NCI-H128 (cell line): ENCODE results near the gene FGD5.
A peak's percentile ranks its signal among the peaks of the same experiment; 100 is the strongest.
"Not testable (repeated sequence)": the region's sequence is repeated elsewhere in the genome, so short reads cannot be mapped to it uniquely, and the experiment has no call there.

Source experiments
- DNase-seq: peaks from one replicate; lab custom pipeline; 2025; ENCODE audit not compliant: unreplicated experiment; lab: John Stamatoyannopoulos, UW

The FGD5 gene

DNA sequence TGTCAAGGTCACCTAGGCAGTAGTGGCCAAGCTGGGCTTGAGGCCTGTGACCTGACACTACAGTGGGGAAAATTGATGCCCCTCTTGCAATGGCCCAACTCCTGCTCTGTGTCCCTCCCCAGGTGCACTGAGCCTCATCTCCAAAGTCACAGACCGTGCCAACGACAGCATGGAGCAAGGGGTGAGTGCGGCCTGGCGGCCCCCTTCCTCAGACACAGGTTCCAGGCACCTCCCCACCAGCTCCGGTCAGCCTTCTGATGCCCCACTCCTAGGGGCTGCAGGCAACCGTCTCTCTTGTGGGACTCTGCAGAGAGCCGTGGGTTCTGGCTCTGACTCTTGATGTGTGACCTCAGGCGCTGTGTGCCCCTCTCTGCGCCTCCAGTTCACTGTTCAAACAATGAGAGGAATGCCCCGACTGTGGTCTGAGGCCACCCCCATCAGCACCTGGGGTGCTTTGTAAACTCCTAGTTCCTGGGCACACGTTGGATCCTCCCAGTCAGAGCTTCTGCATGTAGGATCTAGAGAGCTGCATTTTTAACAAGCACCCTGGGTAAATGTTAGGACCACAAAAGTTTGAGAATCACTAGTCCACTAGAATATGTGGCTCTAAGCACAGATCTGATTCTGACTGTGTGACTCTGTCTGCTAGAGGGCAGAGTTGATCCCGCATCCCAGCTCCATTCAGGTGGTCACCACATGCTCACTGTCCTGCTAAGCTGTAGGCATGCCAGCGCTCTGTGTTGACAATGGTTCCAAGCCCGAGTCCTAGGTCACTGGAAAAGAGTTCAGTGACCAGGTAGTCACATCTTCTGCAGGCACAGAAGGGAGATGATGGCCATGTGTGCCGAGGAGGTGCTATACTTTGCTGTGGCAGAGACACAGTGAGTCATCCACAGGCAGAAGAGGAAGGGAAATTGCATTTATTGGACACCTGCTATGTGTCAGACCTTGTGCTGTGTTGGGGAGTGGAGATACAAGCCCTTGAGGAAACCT, 82.4 kb downstream of the FGD5 start:
- DNase-seq: no peak

DNA sequence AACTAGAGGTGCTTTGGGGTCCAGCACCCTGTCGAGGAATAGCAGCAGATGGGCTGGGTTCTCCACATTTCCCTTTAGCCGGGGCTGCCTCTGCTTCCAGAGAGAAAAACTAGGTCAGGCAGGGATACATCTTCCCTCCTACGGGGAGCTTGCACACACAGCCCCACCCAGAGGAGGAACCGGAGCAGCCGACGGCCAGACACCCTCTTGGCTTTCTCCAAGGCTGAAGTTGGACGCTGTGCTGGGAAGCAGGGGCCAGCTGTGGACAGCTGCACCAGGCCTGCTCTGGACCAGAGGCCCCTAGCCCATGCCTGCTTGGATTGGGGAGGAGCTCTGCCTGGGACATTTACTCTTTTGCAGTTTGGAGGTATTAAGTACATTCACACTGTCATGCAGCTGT, 84.0 kb downstream of the FGD5 start:
- no peak for DNase-seq

DNA sequence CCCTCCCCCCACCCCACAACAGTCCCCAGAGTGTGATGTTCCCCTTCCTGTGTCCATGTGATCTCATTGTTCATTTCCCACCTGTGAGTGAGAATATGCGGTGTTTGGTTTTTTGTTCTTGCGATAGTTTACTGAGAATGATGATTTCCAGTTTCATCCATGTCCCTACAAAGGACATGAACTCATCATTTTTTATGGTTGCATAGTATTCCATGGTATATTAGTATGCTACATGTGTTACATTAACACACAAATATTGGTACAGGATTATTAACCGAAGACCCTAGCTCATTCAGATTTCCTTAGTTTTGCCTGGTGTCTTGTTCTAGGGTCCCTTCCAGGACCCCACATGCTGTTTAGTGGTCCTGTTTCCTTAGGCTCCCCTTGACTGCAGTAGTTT, 84.7 kb downstream of the FGD5 start:
- not testable (repeated sequence) for DNase-seq

DNA sequence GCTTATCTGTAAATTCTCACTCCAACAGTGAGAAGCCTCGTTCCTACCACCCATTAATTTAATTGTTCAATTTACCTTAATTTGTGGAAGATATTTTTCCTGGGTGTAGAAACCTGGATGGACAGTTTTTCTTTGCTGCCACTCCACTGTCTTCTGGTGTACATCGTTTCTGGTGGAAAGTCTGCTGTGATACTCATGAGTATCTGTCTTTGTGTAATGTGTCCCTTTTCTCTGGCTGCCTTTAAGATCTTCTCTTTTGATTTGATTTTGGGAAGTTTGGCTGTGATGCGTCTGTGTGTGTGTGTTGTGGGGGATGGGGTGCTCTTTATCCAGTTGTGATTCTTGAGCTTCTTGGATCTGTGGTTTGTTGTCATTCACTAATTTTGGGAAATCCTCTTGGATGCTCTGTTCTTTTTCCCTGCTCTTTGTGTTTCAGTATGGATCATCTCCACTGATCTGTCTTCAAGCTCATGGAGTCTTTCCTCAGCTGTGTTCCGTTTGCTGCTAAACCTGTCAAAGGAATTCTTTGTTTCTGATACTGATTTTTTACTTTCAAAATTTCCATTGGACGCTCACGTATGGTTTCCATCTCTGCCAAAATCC, 86.4 kb downstream of the FGD5 start:
- DNase-seq: no peak

DNA sequence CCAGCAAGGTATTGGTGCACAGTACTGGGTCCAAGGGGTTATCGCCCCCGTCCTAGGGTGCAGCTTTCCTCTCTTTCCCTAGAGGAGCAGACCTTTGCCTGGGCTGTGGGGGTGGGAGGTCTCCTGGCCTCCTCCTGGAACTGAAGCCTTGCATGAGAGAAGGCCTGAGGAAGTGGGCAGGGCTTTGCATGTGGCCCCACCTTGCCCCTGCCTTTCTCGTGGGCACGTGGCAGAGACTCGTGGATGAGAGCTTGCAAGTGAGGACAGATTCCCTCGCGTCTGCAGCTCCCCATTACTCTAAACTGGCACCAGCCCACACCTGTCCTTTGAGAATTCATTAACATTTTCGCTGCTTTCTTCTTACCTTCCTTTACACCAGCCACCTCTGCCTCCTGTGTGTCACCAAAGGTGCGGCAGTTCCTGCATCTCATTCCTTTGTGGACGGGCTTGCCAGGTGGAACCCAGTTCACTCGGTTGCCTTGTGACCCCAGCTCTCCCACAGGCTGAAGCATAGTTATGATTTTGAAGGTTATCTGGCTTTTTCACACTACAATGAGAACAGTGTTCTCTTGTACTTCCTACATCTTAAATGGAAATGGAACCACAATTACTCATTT, 87.7 kb downstream of the FGD5 start:
- no peak for DNase-seq

DNA sequence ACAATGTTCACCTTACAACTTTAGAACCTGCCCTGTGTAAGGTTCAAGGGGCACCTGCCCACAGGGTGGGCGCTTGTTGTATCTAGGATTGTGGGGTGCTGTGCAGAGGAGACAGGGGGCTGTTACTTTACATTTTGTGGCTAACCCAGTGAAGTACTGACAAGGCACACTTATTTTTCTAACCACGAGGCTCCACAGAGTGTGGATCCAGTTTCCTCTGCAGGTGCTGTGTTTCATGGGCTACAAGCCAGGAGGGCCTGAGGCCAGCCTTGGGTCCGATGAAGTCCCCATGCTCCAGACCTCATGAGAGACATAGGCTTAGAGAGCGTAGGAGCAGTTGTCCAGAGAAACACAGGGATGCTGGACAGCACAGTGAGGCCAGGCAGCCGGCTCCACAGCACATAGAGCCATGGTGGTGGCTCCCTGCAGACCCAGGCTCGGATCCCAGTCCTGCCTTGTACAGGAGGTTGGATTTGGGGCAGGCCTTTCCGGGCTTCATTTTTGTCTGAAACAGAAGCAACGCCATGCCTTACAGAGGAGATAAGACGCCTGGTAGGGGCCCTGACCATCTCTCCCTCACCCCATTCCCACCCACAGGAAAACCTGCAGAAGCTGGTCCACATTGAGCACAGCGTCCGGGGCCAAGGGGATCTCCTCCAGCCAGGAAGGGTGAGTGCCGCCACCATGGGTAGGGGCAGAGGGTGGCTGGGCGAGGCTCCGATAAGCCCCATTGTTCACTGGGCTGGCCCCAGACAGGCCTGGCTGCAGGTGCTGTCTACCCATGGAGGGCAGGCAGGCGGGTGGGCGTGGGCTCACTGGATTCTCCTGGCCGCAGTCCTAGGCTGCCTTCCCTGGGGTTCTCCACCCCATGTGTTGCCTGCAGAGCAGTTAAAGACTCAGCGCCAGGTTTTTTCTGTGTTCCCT, 88.5 kb downstream of the FGD5 start:
- DNase-seq: no peak

DNA sequence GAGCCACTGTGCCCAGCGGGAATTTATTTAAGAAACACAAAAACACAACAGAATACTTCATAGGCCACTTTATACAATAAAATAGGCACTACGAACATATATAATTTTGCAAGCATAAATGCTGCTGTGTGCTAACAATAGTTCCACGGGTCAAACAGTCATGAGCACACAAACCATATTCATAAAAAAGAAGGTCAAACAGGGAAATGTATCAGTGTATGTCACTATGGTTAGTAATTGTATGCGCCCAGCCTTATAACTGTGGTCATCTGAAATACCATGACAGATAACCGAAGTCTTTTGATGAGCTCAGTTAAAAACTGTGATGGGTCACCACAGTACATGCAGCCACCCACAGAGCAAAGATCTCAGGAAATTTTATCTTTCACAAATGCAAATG, 90.5 kb downstream of the FGD5 start:
- no peak for DNase-seq

DNA sequence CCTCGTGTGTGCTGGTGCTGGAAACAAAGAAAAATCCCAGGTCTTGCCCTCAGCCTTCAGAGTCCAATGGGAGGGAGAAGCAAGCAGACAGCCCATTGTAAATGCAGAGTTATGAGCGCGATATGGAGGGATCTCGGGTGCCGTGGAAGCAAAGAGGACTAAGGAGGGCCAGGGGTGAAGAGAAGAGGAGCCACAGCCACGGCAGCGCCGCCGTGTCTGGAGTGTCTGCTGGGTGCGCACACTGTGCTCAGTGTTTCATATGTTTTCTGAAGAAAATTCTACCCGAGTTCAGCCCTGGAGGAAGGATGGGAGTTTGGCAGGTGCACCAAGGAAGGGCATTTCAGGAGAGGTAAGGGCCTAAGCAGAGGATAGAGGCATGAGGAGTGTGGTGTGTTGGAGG, 92.9 kb downstream of the FGD5 start:
- DNase-seq: no peak

DNA sequence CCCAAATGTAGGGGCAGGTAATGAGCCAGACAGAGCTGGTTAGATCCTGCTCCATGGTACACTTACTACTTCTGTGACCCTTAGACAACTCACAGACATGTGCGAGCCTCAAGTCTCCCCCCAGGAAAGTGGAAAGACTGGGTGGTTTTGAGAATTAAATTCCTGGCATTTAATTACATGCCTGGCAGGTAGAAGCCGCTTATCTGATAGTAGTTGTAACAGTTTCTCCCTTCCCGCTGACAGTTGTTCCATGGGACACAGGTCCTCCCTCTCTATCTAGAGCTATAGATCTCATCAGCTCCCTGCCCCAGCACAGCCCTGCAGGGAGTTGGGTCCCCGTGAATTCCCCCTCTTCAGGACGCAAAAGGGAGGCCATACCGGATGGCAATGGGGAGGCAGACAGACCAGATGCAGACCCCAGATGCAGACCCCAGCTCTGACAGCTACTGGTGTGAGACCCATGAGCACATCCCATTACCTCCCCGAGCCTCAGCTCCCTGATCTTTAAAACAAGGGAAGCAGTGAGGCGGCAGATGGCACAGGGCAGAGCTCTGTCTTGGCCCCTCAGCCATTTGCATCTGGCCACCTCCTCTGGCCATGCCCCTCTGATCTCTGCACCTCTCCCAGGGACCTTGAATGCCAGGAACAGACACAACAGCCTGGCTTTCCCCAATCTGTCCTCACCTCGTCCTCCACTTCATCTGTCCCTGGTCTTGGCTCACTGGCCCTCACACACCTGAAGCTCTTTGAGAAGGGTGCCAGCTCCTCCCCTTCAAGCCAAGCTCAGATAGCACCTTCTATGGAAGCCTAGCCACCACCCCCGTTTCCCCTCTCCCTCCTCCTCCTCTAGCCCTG, 94.5 kb downstream of the FGD5 start:
- no peak for DNase-seq

DNA sequence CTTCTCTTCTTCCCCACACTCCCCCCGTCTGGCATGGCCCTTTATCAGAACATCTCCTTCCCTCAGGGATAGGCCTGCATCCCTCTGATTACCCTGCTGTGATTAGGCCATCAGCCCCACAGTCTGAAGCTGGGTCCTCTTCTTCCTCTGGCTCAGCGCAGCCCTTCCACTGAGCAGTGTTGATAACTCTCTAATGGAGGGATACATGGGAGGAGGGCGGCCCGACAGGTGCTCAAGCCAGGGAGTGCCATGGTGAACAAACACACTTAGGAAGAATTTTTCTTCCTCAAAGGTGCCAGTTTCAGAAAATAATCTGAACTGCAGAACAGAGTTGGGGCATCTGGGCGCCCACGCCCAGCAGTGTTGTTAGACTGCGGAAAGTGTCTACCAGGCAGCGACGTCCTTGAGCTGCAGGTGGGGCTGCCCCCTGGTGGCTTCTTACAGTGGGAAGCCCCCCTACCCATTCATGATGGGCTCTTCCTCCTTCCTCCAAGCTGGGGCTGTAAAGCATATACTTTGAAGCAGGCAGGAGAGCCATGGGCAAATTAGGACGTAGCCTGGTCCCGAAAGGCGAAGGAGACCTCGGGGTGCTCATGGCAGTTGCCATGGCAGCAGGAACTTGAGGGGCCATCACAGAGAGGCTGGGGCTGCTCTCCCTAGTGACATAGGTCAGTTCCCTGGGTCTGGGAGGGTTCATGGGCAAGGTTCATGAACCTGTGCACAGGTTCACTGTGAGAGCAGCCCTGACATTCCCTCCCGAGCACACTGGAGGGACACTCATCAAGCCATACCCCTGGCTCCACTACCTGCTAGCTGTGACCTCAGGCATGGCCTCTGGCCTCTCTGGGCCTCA, 95.4 kb downstream of the FGD5 start:
- DNase-seq: no peak

DNA sequence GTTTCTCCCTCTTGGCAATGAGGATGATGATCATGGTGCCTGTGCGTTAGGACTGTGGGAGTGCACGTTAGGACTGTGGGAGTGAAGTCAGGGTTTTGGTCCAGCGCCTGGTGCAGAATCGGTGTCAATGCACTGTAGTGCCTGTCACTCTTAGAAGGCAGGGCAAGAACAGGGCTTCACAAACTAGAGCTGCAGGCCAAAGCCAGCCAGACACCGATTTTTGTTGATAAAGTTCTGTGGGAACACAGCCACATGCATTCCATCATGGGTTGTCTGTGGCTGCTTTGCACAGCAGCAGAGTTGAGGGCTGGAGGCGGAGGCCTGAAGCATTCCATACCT, 96.0 kb downstream of the FGD5 start:
- DNase-seq: no peak

DNA sequence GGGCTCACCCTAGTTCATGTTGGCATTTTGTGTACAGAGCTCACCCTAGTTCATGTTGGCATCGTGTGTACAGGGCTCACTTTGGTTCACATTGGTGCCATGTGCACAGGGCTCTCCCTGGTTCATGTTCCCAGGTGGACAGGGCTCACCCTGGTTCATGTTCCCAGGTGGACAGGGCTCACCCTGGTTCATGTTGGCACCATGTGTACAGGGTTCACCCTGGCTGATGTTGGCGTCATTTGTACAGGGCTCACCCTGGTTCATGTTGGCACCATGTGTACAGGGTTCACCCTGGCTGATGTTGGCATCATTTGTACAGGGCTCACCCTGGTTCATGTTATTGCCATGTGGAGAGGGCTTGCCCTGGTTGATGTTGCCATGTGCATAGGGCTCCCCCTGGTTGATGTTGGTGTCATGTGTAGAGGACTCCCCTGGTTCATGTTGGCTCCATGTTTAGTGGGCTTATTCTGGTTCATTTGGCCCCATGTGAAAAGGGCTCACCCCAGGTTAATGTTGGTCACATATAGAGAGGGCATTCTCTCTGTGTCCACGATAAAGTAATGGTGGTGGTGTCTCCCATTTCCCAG, 97.0 kb downstream of the FGD5 start:
- DNase-seq: no peak

DNA sequence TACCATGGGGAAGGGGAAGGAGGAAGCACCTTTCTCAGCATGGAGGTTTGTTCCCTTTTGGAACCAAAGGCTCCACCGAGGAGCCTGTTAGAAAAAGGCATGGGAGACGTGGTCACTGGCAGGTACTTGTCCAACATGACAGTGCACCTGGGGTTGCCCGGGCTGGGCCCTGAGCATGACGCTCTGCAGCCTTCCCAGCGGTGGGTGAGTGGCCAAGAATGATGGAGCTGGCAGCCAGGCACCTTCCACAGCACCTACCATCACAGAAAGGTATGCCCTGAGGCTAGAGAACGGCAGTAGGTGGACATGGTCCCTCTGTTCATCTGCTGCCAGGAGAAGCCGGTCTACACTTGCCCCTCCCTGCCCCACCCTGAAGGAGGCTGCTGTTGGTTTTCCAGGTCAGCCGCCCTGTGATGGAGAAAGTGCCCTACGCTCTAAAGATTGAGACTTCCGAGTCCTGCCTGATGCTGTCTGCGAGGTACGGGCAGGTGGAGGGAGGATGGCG, 99.6 kb downstream of the FGD5 start:
- no peak for DNase-seq

DNA sequence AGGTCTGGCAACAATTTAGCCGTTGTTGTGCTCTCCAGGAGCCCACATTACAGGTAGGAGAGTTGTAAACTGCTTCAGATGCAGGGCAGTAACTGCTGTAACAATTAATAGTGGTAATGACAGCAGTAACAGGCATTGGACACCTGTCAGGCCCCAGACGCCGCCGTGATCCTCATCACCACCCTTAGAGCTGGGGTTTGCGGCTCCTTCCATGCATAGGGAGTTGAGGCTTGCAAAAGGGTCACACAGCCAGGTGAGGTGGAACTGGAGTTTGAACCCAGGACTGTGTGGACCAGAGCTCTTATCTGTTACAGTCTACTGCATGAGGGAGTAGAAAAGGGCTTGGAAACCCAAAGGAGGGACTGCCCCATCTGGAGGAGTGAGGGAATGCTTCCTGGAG, 101.8 kb downstream of the FGD5 start:
- DNase-seq: no peak

DNA sequence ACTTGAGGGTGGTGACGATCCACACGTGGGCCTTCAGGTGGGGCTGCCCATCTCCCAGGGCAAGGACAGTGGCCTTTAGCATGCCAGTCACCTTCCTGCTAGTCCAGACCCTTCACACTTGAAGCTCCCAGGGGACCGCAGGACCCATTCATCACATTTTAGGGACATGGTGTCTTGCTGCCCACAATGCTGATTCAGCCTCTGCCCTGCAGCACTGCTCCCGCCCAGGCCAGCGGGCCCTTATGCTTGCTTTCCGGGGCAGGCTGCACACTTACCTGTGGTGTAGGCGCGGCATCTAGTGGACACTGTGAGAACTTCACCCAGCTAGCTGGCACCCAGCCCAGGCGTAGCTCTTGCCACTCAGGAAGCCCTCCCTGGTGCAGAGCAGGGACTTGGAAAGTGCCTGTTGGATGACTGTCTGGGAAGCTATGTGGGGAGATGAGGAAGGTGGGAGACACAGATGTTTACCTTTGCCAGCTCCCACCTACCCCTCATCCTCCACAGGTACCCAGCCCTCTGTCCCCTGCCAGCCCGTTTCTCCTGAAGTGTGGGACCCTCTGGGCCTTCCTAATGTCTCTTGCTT, 102.4 kb downstream of the FGD5 start:
- peak; percentile 78 for DNase-seq

DNA sequence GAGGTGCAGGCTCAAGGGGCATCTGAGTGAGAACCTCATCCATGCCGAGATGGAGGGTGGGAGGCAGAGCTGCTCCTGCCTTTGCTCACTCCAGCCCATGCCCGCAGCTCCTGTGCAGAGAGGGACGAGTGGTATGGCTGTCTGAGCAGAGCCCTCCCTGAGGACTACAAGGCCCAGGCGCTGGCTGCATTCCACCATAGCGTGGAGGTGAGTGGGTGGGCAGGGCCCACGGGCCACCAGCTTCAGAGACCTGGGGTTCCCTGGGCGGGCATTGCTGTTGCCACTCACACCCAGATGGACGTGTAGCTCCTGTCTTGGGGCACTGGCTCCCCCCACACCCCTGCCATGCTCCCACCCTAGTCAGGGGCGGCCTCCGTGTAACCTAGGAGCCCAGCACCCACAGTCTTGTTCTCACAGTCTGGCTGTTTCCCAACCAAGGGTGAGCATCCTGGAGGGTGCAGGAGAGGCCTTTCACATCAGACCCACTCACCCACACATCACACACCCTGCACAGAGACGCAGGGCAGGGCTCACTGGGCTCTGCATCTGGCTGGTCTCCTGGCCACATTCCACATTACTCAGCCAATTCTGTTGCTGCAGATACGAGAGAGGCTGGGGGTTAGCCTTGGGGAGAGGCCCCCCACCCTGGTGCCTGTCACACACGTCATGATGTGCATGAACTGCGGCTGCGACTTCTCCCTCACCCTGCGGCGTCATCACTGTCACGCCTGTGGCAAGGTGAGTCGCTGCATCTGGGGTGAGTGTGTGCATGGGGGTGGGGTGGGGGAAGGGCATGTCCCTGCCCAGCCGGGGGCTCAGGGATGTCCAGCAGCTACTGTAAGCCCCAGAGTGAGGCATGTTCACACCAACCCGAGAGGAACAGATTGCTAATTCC, 103.3 kb downstream of the FGD5 start:
- DNase-seq: no peak

DNA sequence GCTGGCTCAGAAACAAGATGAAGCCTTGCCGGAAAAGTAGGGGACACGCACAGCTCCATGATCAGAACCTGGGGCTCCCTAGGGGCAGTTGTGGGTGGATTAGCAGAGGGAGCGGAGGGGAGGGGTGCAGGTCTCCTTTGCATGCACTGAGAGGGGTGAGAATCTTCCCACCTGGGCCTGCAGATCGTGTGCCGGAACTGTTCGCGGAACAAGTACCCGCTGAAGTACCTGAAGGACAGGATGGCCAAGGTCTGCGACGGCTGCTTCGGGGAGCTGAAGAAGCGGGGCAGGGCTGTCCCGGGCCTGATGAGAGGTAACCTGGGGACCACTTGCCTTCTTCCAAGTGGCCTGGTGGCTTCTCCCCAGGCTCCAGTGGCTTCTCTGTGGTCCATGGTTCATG, 104.1 kb downstream of the FGD5 start:
- DNase-seq: no peak
